ENCODE measurements around the gene FAM43B.

DNA sequence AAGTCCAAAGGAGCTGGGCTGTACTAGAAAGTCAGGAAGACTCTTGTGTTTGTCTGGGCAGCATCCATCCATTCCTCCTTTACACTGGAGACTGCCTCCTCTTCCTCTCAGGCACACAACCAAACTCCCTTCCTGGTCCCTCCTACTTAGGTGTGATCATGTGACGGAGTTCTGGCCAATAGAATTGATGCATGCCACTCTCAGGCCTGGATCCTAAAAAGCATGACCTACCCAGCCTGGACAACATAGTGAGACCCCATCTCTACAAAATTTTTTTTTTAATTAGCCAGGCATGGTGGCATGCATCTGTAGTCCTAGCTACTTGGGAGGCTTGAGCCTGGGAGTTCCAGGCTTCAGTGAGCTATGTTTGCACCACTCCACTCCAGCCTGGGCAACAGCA, 8.6 kb downstream of the FAM43B start:
- no peak for TF ChIP-seq POLR2A (IDR thresholded peaks at IDR 0.05; ENCODE audit: low read length)
- no peak for TF ChIP-seq GATA1 (IDR thresholded peaks at IDR 0.05; ENCODE audit: low read depth, low read length)
